HUES64 (cell line): Measurements from ENCODE around the gene UCP3.
"Not testable (repeated sequence)": the region's sequence is repeated elsewhere in the genome, so short reads cannot be mapped to it uniquely, and the experiment has no call there.

Source experiments
- H3K27ac ChIP-seq: 2 replicates; pipeline ENCODE4 v1.7.0; 2013; ENCODE audit warnings: low read depth, low read length, inconsistent platforms
- H3K27me3 ChIP-seq: 2 replicates; pipeline ENCODE4 v1.6.1; 2013; ENCODE audit warnings: mild to moderate bottlenecking, low read length; ENCODE audit not compliant: insufficient read depth
- H3K36me3 ChIP-seq: 2 replicates; pipeline ENCODE4 v1.6.1; 2013; ENCODE audit warnings: mild to moderate bottlenecking, low read length; ENCODE audit not compliant: insufficient read depth
- H3K4me1 ChIP-seq: 2 replicates; pipeline ENCODE4 v1.6.1; 2013; ENCODE audit warnings: mild to moderate bottlenecking, low read length, moderate library complexity; ENCODE audit not compliant: insufficient read depth
- H3K4me3 ChIP-seq: 2 replicates; pipeline ENCODE4 v1.5.1; 2013; ENCODE audit warnings: mild to moderate bottlenecking, low read length, moderate library complexity
- H3K9ac ChIP-seq: 2 replicates; pipeline ENCODE4 v1.6.1; 2013; ENCODE audit warnings: mild to moderate bottlenecking, low read depth, low read length
- H3K9me3 ChIP-seq: 2 replicates; pipeline ENCODE4 v1.6.1; 2013; ENCODE audit warnings: low read depth, low read length; ENCODE audit not compliant: insufficient read depth
- WGBS: fragments of 150-250, 120-280 bp; methylation state at CpG from one replicate; pipeline ENCODE4 v1.1.7; 2013; ENCODE audit warnings: missing lambda C conversion rate; 5-methylcytosine and 5-hydroxymethylcytosine counted together

The UCP3 gene

GRCh38 chr11:73997120-73997770, 11.6 kb downstream of the UCP3 start:
- no peaks in the 10 kb centered on the region for H3K27me3 ChIP-seq
- 0 out of 2 replicates have a peak, but pooled peaks cover 4% of the 10 kb centered on the region for H3K4me1 ChIP-seq
- H3K27ac ChIP-seq, result no peak overlapping the region
- H3K9ac ChIP-seq, result no peak overlapping the region
- no peaks in the 10 kb centered on the region for H3K36me3 ChIP-seq
- H3K4me3 ChIP-seq, result no peak overlapping the region
- H3K9me3 ChIP-seq, result no peaks in the 10 kb centered on the region
- WGBS, result 82% methylated on average over 6 of the region's 6 CpGs

- Histone ChIP-seq H3K27me3 (no peaks in the 10 kb centered on the region), H3K4me3 (no peak overlapping the region), H3K9ac (no peak overlapping the region), H3K9me3 (no peaks in the 10 kb centered on the region), H3K4me1 (0 out of 2 replicates have a peak, but pooled peaks cover 8% of the 10 kb centered on the region), H3K36me3 (no peaks in the 10 kb centered on the region), H3K27ac (no peak overlapping the region)
- 92% methylated on average over 4 of the region's 4 CpGs for WGBS
These were observed 12.6 kb downstream of the UCP3 start for GRCh38 chr11:73996161-73996747.

GRCh38 chr11:73995731-73996130, 13.2 kb downstream of the UCP3 start:
- Histone ChIP-seq H3K9me3 (no peaks in the 10 kb centered on the region), H3K36me3 (no peaks in the 10 kb centered on the region), H3K27me3 (no peaks in the 10 kb centered on the region), H3K9ac (no peak overlapping the region), H3K4me3 (no peak overlapping the region), H3K4me1 (peaks cover 10% of the 10 kb centered on the region; the same call in 1 of the 2 replicates), H3K27ac (no peak overlapping the region)
- 61% methylated on average over 2 of the region's 2 CpGs for WGBS

- Histone ChIP-seq H3K27ac (no peak overlapping the region), H3K27me3 (no peaks in the 10 kb centered on the region), H3K9me3 (no peaks in the 10 kb centered on the region), H3K4me1 (peaks cover 7% of the 10 kb centered on the region; the same call in 1 of the 2 replicates), H3K36me3 (no peaks in the 10 kb centered on the region), H3K4me3 (no peak overlapping the region), H3K9ac (no peak overlapping the region)
- WGBS, result 95% methylated on average over 2 of the region's 2 CpGs
These were observed 13.6 kb downstream of the UCP3 start for GRCh38 chr11:73995247-73995646.

- Histone ChIP-seq H3K4me3 (no peak overlapping the region), H3K9ac (no peak overlapping the region), H3K36me3 (no peaks in the 10 kb centered on the region), H3K27me3 (no peaks in the 10 kb centered on the region), H3K4me1 (peaks cover 7% of the 10 kb centered on the region; the same call in 1 of the 2 replicates), H3K27ac (no peak overlapping the region), H3K9me3 (no peaks in the 10 kb centered on the region)
- 91% methylated on average over 6 of the region's 6 CpGs for WGBS
These were observed 17.3 kb downstream of the UCP3 start for GRCh38 chr11:73991471-73992006.

GRCh38 chr11:73990730-73991129, 18.2 kb downstream of the UCP3 start:
- H3K9me3 ChIP-seq, result no peaks in the 10 kb centered on the region
- no peaks in the 10 kb centered on the region for H3K36me3 ChIP-seq
- no peaks in the 10 kb centered on the region for H3K27me3 ChIP-seq
- H3K9ac ChIP-seq, result no peak overlapping the region
- peaks cover 7% of the 10 kb centered on the region; the same call in 1 of the 2 replicates for H3K4me1 ChIP-seq
- no peak overlapping the region for H3K27ac ChIP-seq
- H3K4me3 ChIP-seq, result no peak overlapping the region
- 95% methylated on average over 1 of the region's 2 CpGs for WGBS

- no peak overlapping the region for H3K27ac ChIP-seq
- no peaks in the 10 kb centered on the region for H3K27me3 ChIP-seq
- H3K9me3 ChIP-seq, result no peaks in the 10 kb centered on the region
- H3K4me1 ChIP-seq, result peaks cover 8% of the 10 kb centered on the region; the same call in 1 of the 2 replicates
- H3K9ac ChIP-seq, result no peak overlapping the region
- 90% methylated on average over 3 of the region's 6 CpGs for WGBS
- no peaks in the 10 kb centered on the region for H3K36me3 ChIP-seq
- no peak overlapping the region for H3K4me3 ChIP-seq
These were observed 19.7 kb downstream of the UCP3 start for GRCh38 chr11:73989156-73989555.

- no peak overlapping the region for H3K9ac ChIP-seq
- WGBS, result 93% methylated on average over 5 of the region's 7 CpGs
- no peaks in the 10 kb centered on the region for H3K27me3 ChIP-seq
- H3K4me3 ChIP-seq, result no peak overlapping the region
- no peaks in the 10 kb centered on the region for H3K36me3 ChIP-seq
- H3K27ac ChIP-seq, result no peak overlapping the region
- H3K4me1 ChIP-seq, result peaks cover 15% of the 10 kb centered on the region
- no peaks in the 10 kb centered on the region for H3K9me3 ChIP-seq
These were observed 20.7 kb downstream of the UCP3 start for GRCh38 chr11:73988227-73988626.

GRCh38 chr11:73985661-73986060, 23.2 kb downstream of the UCP3 start:
- H3K9ac ChIP-seq, H3K4me3 ChIP-seq, H3K27me3 ChIP-seq, H3K27ac ChIP-seq, H3K36me3 ChIP-seq, H3K9me3 ChIP-seq: not testable (repeated sequence)
- 97% methylated on average over 4 of the region's 4 CpGs for WGBS
- peaks cover 17% of the 10 kb centered on the region for H3K4me1 ChIP-seq

GRCh38 chr11:73983741-73984538, 24.9 kb downstream of the UCP3 start:
- Histone ChIP-seq H3K27ac (peak overlapping the region; percentile 68), H3K27me3 (no peaks in the 10 kb centered on the region), H3K4me1 (peaks cover 20% of the 10 kb centered on the region), H3K4me3 (peak overlapping the region; percentile 75), H3K9ac (peak overlapping the region; percentile 69), H3K36me3 (peaks cover 24% of the 10 kb centered on the region), H3K9me3 (no peaks in the 10 kb centered on the region)
- WGBS, result 74% methylated on average over 18 of the region's 18 CpGs
